NCI-H1417 (cell line): ENCODE results near the gene MCM8.
"Not testable (repeated sequence)": the region's sequence is repeated elsewhere in the genome, so short reads cannot be mapped to it uniquely, and the experiment has no call there.

ENCODE experiments used
- DNase-seq, 3 experiments: peaks; one replicate each; lab custom pipeline; 2025; lab: John Stamatoyannopoulos, UW

The MCM8 gene

DNA sequence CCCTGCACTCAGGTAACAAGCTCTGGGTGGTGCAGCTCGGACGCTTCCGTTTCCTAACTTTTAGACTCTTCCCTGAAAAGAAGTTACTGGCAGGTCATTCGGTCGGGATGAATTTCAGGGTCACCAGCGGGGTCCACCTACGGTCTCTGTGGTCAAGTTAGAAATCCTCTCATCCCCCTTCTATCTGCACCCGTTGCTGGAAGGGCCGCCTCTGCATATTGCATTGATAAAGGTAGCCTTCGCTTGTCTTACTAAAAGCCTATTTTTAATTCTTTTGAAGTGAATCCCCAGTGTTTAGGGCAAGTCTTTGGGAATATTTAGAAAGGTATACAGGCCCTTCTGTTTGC lies 56.1 kb downstream of the MCM8 start:
- peak in 1 of 3 experiments; percentile 64 for DNase-seq

DNA sequence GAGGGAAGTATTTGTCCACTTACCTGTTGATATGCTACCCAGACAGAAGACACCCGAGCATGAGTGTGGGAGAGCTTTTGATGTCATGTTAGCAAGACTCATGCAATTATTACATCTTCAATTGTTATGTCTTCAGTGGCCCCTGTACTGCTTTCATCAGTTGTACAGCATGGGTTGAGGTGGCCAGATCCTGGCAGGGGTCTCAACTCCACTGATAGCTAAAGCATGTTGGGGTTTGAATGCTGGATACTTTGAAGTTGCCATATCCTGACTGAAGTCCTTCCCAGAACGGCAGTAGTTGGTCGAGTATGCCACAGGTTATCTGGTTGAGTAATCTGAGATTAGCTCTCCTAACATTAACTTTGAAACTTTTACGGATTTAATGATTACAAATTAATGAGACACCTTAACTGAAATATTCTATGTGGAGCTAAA lies 56.7 kb downstream of the MCM8 start:
- DNase-seq: peak in 2 of 3 experiments; percentile 6 to 51

DNA sequence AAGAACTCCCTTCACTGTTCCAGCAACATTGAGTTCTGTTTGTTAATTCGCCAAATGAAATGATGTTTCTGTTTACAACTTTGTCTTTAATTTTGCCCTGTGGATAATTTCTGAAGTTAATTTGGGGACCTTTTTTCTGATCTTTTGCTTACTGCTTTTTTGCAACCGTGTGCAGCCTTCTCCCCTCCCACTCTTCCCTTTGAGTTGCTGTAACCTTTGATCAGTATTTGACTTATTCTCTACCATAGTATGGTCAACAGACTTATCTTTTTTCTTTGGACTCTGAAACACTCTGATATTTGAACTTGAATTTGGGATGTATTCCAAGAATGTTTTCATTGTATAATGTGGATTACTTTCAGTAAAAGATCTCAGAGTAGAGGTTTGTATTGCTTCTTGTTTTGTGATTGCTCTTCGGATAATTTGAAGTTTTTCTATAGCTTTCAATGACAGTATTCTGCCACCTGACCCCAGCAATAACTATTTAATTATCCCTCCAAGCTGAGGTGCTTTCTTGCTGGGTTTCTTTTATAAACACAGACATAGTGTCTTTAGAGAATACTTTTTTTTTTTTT lies 57.2 kb downstream of the MCM8 start:
- no peak for DNase-seq

DNA sequence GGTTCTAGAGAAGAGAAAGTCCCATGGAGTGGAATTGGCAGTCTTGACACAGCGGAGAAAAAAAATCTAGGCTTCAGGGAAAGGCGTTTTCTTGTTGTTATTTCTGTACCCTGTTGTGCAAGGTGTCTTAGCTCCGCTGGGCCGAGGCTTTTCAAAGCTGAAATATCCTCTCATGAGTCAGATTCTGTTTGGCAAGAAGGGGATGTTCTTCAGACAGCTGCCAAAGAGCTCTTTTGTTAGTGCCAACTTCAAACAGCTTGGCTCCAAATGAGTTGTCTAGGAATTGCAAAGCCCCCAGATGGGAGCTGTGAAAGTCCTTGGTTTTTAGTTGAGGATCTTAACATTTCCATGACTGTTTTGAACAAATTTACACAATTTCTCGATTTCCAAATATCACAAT lies 57.8 kb downstream of the MCM8 start:
- no peak for DNase-seq

DNA sequence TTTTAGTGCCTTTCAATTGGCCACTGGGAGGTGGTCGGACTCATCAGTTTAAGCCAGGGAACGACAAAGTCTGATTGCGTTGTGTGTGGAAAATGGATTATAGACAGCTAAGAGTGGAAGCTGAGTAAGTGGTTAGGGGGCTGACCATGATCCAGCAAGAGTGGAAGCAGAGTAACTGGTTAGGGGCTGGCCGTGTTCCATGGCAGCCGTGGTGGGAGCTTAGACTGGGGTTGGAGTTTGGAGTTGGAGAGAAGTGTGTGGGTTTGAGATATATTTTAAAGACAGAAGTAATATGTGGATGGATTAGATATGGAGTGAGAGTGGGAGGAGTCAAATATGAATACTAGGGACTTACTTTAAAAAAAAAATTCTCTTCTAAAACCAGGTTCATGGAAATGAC lies 61.7 kb downstream of the MCM8 start:
- no peak for DNase-seq

DNA sequence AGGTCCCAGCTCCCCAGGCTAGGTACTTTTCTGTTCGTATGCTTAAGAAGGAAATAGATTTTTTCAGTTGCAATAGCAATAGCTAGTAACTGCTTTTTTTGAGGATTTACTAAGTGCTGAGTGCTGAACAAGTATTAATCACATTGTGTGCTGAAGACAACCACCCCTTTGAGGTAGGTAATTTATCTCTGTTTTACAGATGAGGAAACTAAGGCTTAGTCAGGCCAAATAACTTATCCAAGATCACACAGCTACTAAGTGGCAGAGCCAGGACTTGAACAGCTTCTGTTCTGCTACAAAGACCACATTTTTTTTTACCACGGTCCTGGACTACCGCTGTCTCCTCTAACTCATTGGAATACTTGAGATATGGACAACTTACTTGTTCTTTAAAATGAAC lies 63.6 kb downstream of the MCM8 start:
- DNase-seq: no peak

DNA sequence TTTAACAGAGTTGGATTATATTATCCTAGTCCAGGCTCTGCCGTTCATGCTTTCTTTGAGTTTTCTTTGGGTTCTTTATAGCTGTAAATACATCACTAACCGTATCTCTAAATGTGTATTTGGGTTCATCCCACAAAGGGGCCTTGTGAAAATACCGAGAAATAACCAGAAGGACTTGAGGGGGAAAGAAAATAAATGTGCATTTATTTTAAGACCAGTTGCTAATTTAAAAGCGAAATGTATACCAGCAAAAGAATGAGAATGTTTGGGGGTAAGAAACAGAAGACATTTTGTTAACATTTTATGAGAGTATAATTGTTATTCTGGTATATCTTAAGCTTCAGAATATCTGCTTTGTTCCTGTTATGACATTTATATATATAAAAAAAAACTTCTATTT lies 64.5 kb downstream of the MCM8 start:
- DNase-seq: no peak

DNA sequence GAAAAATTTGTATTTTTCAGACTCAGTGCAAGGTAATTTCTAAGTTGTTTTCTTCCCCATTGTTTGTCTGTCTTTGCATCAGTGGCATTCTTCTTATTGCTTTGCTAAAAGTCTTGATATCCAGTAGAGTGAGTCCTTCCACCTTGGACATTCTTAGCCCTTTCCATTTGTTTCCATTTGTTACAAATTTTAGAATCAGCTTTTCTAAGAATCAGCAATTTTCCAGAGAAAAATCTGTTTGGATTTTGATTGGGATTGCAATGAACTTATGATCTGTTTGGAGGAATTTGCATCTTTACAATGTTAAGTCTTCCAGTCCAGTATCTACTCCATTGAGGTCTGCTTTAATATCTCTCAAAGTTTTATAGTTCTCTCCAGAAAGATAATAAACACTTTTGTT lies 67.0 kb downstream of the MCM8 start:
- no peak for DNase-seq

DNA sequence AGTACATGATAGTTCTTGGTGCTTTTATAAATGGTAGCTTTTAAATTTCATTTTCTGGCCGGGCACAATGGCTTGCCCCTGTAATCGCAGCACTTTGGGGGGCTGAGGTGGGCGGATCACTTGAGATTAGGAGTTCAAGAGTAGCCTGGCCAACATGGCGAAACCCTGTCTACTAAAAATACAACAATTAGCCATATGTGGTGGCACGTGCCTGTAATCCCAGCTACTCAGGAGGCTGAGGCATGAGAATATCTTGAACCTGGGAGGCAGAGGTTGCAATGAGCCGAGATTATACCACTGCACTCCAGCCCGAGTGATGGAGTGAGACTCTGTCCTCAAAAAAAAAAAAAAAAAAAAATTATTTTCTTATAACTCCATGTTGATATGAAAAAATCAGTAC lies 67.4 kb downstream of the MCM8 start:
- DNase-seq: no peak

DNA sequence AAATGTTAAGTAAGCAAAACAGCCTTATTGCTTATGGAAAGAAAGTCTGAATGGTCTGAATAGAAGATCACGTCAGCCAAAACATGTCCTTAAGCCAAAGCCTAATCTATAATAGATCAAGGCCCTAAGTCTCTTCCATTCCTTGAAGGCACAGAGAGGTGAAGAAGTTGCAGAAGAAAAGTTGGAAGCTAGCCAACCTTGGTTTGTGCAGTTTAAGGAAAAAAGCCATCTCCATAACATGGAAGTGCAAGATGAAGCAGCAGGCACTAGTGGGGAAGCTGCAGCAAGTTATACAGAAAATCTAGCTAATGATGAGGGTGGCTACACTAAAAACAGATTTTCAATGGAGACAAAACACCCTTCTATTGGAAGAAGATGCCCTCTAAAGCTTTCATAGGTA lies 74.3 kb downstream of the MCM8 start:
- DNase-seq: no peak

DNA sequence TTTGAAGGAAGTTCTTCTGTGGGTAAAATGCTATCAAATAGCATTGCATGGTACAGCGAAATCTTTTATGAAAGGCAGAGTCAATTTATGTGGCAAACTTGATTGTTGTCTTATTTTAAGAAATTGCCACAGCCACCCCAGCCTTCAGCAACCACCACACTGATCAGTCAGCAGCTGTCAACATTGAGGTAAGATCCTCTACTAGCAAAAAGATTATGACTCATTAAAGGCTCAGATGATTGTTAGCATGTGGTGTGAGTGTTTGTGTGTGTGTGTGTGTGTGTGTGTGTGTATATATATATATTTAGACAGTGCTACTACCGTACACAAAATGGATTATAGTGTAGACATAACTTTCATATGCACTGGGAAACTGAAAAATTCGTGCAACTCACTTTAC lies 75.6 kb downstream of the MCM8 start:
- DNase-seq: no peak

DNA sequence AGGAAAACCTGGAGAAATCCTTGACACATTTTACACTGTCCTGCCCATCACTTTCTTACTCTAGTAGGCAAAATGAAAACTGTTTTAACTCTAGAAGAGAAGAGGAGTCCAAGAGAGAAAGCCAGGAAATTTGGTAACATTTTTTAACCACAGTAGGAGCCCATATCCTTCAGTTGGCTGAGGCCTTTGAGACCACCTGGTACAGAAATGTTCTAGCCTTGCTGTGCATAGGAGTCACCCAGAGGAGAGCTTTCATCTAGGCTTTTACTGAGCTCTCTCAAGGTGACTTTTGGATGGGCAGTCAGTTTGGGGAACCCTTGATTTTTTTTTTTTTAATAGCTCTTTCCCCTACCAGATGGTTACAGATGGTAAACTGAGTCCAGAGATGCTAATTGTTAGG lies 78.4 kb downstream of the MCM8 start:
- no peak for DNase-seq

DNA sequence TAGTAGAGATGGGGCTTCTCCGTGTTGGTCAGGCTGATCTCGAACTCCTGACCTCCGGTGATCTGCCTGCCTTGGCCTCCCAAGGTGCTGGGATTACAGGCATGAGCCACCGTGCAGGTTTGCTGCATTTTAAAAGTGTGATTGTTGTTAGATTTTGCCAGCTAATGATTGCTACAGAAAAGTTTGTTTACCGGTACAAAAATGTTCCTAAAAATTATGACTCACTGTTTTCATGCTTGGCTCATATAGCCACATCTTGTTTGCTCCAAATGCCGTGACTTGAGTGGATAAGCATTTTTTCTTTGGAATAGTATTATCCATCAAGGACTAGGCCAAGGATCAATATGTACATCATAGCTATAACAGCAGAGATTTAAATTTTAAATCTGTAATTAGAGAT lies 79.1 kb downstream of the MCM8 start:
- DNase-seq: no peak

DNA sequence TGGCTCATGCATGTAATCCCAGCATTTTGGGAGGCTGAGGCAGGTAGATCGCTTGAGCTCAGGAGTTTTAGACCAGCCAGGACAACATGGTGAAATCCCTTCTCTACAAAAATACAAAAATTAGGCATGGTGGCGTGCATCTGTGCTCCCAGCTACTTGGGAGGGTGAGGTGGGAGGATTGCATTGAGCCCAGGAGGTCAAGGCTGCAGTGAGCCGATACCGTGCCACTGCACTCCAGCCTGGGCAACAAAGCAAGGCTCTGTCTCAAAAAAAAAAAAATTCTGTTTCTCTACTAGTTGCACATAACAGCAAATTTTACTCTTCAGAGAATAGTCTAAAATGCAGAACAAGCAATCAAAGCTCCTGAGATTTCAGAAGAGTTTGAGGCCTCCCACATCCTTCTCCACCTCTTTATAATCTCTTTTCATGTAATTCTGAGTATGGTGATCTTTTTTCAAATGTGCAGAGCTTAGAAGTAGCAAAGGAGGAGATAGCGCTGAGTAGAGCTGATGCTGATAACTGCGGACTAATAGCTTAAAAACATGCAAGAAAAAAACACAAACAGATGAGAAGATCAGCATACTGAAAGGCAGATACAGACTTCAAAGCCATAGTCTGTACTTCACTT lies 80.1 kb downstream of the MCM8 start:
- no peak for DNase-seq

DNA sequence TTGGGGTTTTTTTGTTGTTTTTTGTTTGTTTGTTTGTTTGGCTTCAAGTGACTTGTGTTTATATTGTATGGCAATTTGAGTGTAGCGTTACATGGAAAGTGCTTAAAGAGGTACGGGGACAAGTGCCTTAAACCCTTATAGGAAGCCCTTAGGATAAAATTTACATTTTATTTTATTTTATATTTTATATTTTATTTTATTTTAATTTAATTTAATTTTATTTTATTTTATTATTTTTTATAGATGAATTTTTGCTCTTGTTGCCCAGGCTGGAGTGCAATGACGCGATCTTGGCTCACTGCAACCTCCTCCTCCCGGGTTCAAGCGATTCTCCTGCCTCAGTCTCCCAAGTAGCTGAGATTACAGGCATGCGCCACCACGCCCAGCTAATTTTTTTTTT lies 82.5 kb downstream of the MCM8 start:
- DNase-seq: not testable (repeated sequence)

DNA sequence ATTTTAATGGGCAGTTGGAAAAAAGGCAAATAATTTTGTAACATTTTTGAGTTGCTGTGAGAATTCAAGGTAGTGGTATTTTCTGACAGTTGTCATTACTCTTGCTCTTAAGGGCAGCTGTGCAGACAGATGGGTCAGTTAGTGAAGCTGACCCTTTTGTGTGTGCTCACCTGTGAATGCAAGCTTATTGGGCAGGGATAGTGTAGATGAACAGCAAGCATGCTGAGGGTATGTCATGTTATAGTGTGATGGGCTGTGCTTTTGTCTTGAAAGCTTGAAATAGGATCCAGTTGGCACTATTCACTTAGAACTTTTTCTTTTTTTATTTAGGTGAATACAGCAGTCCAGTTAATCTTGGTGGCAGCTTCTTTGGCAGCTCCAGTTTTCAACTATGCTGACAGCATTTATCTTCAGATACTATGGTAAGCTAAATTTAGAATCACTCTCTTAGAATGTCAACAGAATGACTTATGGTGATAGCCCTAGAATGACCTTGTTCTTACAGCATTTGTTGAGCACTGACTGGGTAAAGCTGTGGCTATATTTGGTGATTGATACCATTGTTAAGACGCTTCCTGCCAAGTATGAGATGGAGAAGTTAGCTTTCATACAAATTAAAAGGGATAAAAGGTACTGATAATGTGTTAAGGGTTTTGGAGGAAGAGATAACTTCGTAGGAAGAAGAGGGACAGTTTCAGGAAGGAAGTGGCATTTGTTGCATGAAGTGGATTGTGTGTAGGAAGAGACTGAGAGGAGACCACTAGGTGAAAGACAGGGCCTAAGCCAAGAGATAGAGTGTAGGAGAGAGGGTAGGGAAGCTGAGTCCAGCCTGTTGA lies 83.9 kb downstream of the MCM8 start:
- no peak for DNase-seq

DNA sequence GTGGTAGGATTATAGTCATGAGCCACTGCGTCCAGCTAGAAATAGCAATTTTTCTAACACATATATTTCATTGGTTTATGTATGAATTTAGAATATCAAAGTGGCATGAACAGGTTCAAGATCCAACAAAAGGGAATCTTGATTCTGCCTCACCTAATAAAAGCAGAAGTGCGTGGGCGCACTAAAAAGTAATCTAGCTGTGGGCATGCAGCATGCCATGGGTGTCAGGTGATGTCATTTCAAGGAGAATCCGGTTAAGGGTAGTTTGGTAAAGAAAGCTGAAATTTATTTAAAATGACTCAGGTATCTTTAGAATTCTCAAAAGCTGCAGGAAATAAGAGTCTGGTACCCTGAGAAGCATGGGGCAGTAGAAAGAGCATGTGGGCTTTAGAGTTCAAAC lies 85.8 kb downstream of the MCM8 start:
- DNase-seq: no peak

DNA sequence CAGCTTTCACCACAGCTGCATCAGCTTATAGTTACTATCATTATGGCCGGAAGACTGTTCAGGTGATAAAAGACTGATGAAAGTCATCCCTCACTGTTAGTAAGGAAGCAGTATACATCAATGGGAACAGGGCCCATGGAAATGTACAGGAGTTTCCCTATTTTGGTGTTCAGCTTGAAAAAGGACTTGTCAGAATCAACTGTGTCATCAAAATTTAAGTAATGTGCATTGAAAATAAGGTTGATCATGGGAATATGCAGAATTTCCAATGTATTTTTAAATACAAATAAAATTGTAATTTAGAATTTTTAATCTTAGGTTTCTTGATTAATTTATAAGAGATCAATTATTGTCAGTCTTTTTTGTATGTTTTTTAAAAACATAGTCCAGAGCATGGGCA lies 86.6 kb downstream of the MCM8 start:
- no peak for DNase-seq

DNA sequence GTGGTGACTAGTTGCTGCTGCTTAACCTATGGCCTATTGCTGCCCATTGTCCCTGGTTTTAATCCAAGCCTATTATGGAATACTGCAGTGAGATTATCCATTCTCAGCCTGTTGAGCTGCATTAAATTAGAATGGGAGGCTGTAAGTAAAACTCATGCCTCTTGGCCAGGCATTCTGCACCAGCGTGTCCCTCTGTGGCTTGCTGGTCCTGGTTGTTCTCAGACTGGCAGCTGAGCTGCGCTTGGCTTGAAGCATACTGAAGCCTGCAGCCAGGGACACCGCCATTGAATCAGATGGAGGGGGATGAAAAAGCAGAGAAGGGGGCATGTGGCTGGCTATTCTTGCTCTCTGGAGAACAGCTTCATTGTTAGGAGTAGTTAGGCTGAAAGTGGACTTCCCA lies 87.8 kb downstream of the MCM8 start:
- DNase-seq: no peak

DNA sequence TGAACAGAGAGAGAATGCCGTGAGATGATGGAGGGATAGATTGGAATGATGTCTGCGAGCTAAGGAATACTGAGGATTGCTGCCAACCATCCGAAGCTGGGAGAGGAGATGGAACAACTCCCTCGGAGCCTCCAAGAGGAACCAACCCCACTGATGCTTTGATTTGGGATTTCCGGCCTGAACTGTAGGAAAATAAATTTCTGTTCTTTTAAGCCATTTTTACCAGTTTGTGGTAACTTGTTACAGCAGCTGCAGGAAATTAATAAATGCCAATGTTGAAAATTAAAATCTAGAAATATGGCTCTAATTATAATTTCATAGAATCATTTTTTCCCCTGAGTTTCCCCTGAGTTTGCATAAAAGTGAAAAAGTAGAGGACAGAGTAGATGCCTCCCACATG lies 89.3 kb downstream of the MCM8 start:
- DNase-seq: no peak

DNA sequence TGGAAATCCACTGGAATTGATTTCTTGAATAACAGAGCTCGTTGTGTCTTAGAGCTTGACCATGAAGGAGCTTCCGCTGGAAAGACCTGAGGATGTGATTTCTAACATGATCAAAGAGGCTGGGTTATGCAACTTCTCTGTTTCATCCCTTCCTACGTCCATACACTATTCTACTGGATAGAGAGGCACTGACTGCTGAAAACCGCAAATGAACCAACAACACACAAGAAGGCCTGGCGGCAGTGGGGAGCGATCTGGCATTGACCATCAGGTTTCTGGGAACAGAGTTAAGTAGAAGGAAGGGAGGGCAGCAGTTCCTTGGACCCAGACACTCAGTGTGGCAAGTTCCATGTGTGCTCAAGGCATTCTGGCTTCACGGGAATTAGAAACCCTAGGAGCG lies 90.1 kb downstream of the MCM8 start:
- DNase-seq: no peak

DNA sequence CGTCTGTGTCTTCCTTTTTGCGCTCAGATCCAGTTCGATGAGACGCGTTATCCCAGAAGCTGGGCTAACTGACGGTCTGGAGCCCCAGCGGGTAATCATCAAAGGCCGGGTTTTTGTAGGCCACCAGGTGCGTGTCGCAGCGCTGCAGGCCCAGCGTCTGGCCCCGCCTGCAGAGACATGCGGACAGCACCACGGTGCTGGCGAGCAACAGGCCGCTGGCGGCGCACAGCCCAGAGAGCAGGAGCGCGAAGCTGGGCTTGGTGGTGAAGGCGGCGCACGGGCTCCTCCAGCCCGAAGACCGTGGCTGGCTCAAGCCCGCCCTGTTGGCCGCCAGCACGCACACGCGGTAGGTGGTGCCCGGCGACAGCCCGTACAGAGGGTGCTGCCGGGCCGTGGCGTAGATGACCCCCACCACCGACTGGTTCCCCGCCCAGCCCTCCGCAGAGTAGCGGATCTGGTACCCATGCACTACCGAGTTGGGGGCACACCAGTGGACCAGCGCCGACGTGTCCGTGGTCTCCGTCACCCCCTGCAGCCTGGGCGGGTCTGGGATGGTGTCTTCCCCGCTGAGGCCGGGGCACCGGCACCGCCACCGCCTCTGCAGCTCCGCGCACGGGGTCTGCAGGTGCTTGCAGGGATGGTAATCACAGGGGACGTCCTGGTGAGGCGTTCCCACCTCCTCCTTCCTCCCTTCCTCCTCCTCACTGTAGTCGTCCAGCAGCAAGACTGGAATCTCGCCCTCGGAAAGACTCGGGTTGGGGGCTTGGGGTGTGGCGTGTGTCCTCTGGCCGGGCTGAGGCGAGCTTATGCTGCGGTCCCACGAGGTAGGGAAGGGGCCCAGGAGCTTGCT lies 90.7 kb downstream of the MCM8 start:
- no peak for DNase-seq

DNA sequence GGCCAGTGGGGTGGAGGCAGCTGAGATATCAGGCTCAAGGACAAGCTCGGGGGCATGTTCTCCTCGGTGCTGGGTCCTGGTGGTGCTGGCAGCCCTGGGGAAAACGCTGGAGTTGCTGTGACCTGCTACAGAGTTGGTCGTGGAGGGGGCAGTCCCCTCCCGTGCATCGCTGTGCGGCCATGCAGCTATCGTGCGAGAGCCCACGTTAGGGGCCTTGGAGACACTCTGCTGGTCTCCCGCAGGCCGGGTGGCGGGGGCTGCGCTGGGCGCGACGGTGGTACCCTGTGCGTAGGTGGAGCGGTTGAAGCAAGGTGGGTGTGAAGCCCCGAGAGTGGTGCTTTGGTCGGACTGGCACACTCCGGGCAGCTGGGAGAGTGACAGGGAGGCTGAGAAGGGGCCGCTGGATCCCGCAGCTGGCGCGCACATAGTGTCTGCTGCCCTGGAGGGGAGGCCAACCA lies 91.4 kb downstream of the MCM8 start:
- DNase-seq: no peak
